ENCODE measurements around the gene VPS13D.
A peak's percentile ranks its signal among the peaks of the same experiment; 100 is the strongest.

VPS13D gene

GRCh38 chr1:12475947-12476346 lies 246.1 kb downstream of the VPS13D start:
- no peak for TF ChIP-seq TARDBP (IDR thresholded peaks at IDR 0.05)
- TF ChIP-seq FOXA1 (IDR thresholded peaks at IDR 0.05), result no peak
- TF ChIP-seq ZNF384 (IDR thresholded peaks at IDR 0.05), result no peak
- no peak for TF ChIP-seq FOXK2 (IDR thresholded peaks at IDR 0.05)
- TF ChIP-seq CTBP1 (IDR thresholded peaks at IDR 0.05; ENCODE audit: borderline replicate concordance), result no peak
- TF ChIP-seq SP1 (IDR thresholded peaks at IDR 0.05), result no peak
- no peak for TF ChIP-seq L3MBTL2 (conservative IDR thresholded peaks at IDR 0.05)
- TF ChIP-seq BHLHE40 (IDR thresholded peaks at IDR 0.05; ENCODE audit: borderline replicate concordance), result no peak
- POLR2A ChIA-PET, result interaction anchor here (1.2 to 1.5 kb wide), 2 partner anchors 140 to 143 kb away, joined by 3 to 4 read pairs; no protein-coding TSS in a partner anchor
- CTCF ChIA-PET, result interaction anchor here (0.5 kb wide), 1 partner anchor 128 kb away, joined by 4 read pairs; no protein-coding TSS in a partner anchor
- DNase-seq (ENCODE audit: extremely low spot score), result no peak

- CTCF ChIA-PET, result interaction anchor here (0.6 kb wide), 1 partner anchor 176 kb away, joined by 3 read pairs; no protein-coding TSS in a partner anchor
- DNase-seq (ENCODE audit: extremely low spot score), result no peak
- POLR2A ChIA-PET, result interaction anchor here (1.5 to 2.5 kb wide), 2 partner anchors 139 to 142 kb away, joined by 4 to 18 read pairs; partner anchors contain the start of gene DHRS3
- TF ChIP-seq PKNOX1 (IDR thresholded peaks at IDR 0.05), result peak; percentile 61
- TF ChIP-seq BHLHE40 (IDR thresholded peaks at IDR 0.05; ENCODE audit: borderline replicate concordance), result no peak
Measured at GRCh38 chr1:12477314-12477713, 247.5 kb downstream of the VPS13D start.

- ChIA-PET POLR2A (interaction anchor here (1.0 to 2.5 kb wide), 2 partner anchors 139 to 141 kb away, joined by 5 to 18 read pairs; partner anchors contain the start of gene DHRS3), CTCF (interaction anchor here (0.7 to 1.1 kb wide), 2 partner anchors 9 to 156 kb away, joined by 3 to 4 read pairs; no protein-coding TSS in a partner anchor)
- peak; percentile 58 for TF ChIP-seq L3MBTL2 (conservative IDR thresholded peaks at IDR 0.05)
- TF ChIP-seq LEF1 (IDR thresholded peaks at IDR 0.05; ENCODE audit: borderline replicate concordance), result no peak
- TF ChIP-seq BHLHE40 (IDR thresholded peaks at IDR 0.05; ENCODE audit: borderline replicate concordance), result no peak
- no peak for TF ChIP-seq SP1 (IDR thresholded peaks at IDR 0.05)
- no peak for TF ChIP-seq FOXK2 (IDR thresholded peaks at IDR 0.05)
- TF ChIP-seq HDGF (IDR thresholded peaks at IDR 0.05; ENCODE audit: borderline replicate concordance), result no peak
- TF ChIP-seq ARNT (IDR thresholded peaks at IDR 0.05), result peak; percentile 83
- peak; percentile 92 for TF ChIP-seq CTBP1 (IDR thresholded peaks at IDR 0.05; ENCODE audit: borderline replicate concordance)
- TF ChIP-seq SUZ12 (IDR thresholded peaks at IDR 0.05), result no peak
- TF ChIP-seq PKNOX1 (IDR thresholded peaks at IDR 0.05), result peak; percentile 92
- no peak for TF ChIP-seq ZNF384 (IDR thresholded peaks at IDR 0.05)
- TF ChIP-seq TARDBP (IDR thresholded peaks at IDR 0.05), result no peak
- TF ChIP-seq ELF4 (IDR thresholded peaks at IDR 0.05), result no peak
- no peak for TF ChIP-seq NFRKB (IDR thresholded peaks at IDR 0.05)
- no peak for TF ChIP-seq FOXM1 (IDR thresholded peaks at IDR 0.05; ENCODE audit: borderline replicate concordance)
- no peak for TF ChIP-seq FOXA1 (IDR thresholded peaks at IDR 0.05)
- DNase-seq (ENCODE audit: extremely low spot score), result peak; percentile 76
Measured at GRCh38 chr1:12477936-12478611, 248.2 kb downstream of the VPS13D start.

- peak; percentile 42 for DNase-seq (ENCODE audit: extremely low spot score)
- CTCF ChIA-PET, result interaction anchor here (0.7 to 1.1 kb wide), 2 partner anchors 9 to 156 kb away, joined by 3 to 4 read pairs; no protein-coding TSS in a partner anchor
- TF ChIP-seq NFRKB (IDR thresholded peaks at IDR 0.05) (no peak), BHLHE40 (IDR thresholded peaks at IDR 0.05; ENCODE audit: borderline replicate concordance) (no peak), L3MBTL2 (conservative IDR thresholded peaks at IDR 0.05) (0 out of 2 replicates have a peak, but pooled peaks have one; percentile 7), ARNT (IDR thresholded peaks at IDR 0.05) (no peak)
- POLR2A ChIA-PET, result interaction anchor here (1.0 to 2.5 kb wide), 2 partner anchors 138 to 140 kb away, joined by 5 to 18 read pairs; partner anchors contain the start of gene DHRS3
Measured at GRCh38 chr1:12478612-12478985, 248.8 kb downstream of the VPS13D start.

- POLR2A ChIA-PET, result no interaction called here
- no peak for DNase-seq (ENCODE audit: extremely low spot score)
- no peak for TF ChIP-seq BHLHE40 (IDR thresholded peaks at IDR 0.05; ENCODE audit: borderline replicate concordance)
- TF ChIP-seq HDGF (IDR thresholded peaks at IDR 0.05; ENCODE audit: borderline replicate concordance), result no peak
- no peak for TF ChIP-seq ELF4 (IDR thresholded peaks at IDR 0.05)
- TF ChIP-seq L3MBTL2 (conservative IDR thresholded peaks at IDR 0.05), result no peak
- TF ChIP-seq ZNF384 (IDR thresholded peaks at IDR 0.05), result no peak
- TF ChIP-seq FOXA1 (IDR thresholded peaks at IDR 0.05), result no peak
- TF ChIP-seq SUZ12 (IDR thresholded peaks at IDR 0.05), result no peak
- no peak for TF ChIP-seq FOXM1 (IDR thresholded peaks at IDR 0.05; ENCODE audit: borderline replicate concordance)
- no peak for TF ChIP-seq NFRKB (IDR thresholded peaks at IDR 0.05)
- TF ChIP-seq FOXK2 (IDR thresholded peaks at IDR 0.05), result no peak
- no peak for TF ChIP-seq TARDBP (IDR thresholded peaks at IDR 0.05)
- CTCF ChIA-PET, result no interaction called here
Measured at GRCh38 chr1:12479311-12479710, 249.5 kb downstream of the VPS13D start.

GRCh38 chr1:12480041-12480440 lies 250.2 kb downstream of the VPS13D start:
- CTCF ChIA-PET, result no interaction called here
- POLR2A ChIA-PET, result interaction anchor here (0.6 to 1.1 kb wide), 2 partner anchors 112 to 139 kb away, joined by 3 to 4 read pairs; no protein-coding TSS in a partner anchor
- DNase-seq (ENCODE audit: extremely low spot score), result no peak
- no peak for TF ChIP-seq ELF4 (IDR thresholded peaks at IDR 0.05)

GRCh38 chr1:12480748-12481362 lies 251.0 kb downstream of the VPS13D start:
- ChIA-PET CTCF (no interaction called here), POLR2A (interaction anchor here (1.1 kb wide), 1 partner anchor 138 kb away, joined by 4 read pairs; no protein-coding TSS in a partner anchor)
- TF ChIP-seq LEF1 (IDR thresholded peaks at IDR 0.05; ENCODE audit: borderline replicate concordance), result no peak
- TF ChIP-seq L3MBTL2 (conservative IDR thresholded peaks at IDR 0.05), result no peak
- DNase-seq (ENCODE audit: extremely low spot score), result no peak
